GM06990 (cell line): ENCODE results near the gene CATSPER2.
"Not testable (repeated sequence)": the region's sequence is repeated elsewhere in the genome, so short reads cannot be mapped to it uniquely, and the experiment has no call there.

ENCODE experiments used
- DNase-seq: peaks from one replicate; pipeline ENCODE4 v3.0.0-alpha.2; 2011; ENCODE audit not compliant: insufficient read length; ENCODE audit errors: extremely low read depth
- H3K27me3 ChIP-seq: replicated peaks from 2 replicates; pipeline ENCODE4 v1.6.0; 2011; ENCODE audit warnings: low read length; ENCODE audit not compliant: control insufficient read depth, insufficient read depth
- H3K36me3 ChIP-seq: 2 replicates; pipeline ENCODE4 v1.5.1; 2011; ENCODE audit warnings: low read length; ENCODE audit not compliant: control insufficient read depth, insufficient read depth
- H3K4me3 ChIP-seq: replicated peaks from 2 replicates; pipeline ENCODE4 v1.5.1; 2011; ENCODE audit warnings: low read depth, mild to moderate bottlenecking, control low read depth, low read length
- CTCF ChIP-seq: IDR thresholded peaks from 2 replicates; pipeline ENCODE4 v1.5.1; 2011; ENCODE audit warnings: low read length, control low read depth, mild to moderate bottlenecking, inconsistent platforms; ENCODE audit not compliant: insufficient read depth, poor library complexity, severe bottlenecking

CATSPER2 gene

DNA sequence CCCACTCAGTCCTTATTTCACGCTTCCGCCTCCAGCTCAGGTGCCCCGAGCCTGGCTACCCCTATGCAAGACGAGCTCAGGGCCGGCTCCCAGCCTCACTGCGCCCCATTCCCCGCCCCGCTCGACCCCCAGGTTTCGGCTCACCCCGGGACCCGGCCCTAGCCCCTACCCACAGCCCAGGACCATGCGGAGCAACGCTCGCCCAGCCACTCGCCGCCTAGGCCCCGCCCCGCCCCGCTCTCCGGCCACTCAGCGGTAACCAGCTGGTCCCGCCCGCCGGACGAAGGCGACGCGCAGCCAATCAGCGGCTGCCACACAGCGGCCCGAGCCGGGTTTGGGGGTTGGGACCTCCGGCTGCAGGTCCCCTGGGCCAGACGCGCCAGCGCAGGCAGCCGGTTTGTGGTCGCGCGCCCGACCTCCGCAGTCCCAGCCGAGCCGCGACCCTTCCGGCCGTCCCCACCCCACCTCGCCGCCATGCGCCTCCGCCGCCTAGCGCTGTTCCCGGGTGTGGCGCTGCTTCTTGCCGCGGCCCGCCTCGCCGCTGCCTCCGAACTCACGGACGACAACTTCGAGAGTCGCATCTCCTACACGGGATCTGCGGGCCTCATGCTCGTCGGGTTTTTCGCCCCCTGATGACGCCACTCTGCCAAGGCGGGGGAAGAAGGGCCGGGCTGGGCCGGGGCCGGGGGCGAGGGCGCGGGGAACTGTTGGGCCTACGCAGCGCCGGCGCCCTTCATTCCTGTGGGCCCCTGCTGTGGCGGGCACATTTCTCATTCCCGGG is at the start of gene CATSPER2:
Gene CATSPER2 (minus strand): TSS at position 196 of the 781 bp plus-strand sequence. CDS start 783 bp downstream, outside the sequence.
- no peaks in the 10 kb centered on the region for H3K27me3 ChIP-seq
- no peak for TF ChIP-seq CTCF
- no peak for DNase-seq
- H3K4me3 ChIP-seq, result no peak within 1 kb of the TSS
- H3K36me3 ChIP-seq, result no peaks in the 10 kb centered on the region

- not testable (repeated sequence) for DNase-seq, H3K27me3 ChIP-seq, H3K36me3 ChIP-seq, H3K4me3 ChIP-seq
Measured at GRCh38 chr15:43693148-43694022, 44.7 kb upstream of the CATSPER2 start, which contains the start of gene CKMT1A. CKMT1A (plus strand) TSS chr15:43693859; CDS start chr15:43694051, 192 bp downstream.

DNA sequence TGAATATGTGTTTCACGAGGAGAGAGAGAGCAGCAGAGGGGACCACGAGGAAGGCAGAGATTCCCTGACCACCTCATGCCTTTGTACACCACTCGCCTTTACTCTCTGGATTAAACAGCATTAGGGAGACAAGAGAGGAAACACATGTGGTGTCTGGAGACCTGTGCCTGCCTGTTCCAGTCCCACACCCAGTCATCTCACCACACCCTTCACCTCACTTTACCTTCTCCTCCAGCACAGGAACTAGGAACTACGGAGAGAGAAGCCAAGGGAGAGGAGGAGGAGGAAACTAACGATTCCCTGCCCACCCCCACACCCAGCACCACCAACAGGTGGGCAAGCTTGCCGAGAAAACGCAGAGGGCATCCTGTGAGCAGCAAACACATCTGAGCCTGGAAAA is 44.0 kb upstream of the CATSPER2 start:
- H3K36me3 ChIP-seq, H3K4me3 ChIP-seq, H3K27me3 ChIP-seq, DNase-seq: not testable (repeated sequence)

DNA sequence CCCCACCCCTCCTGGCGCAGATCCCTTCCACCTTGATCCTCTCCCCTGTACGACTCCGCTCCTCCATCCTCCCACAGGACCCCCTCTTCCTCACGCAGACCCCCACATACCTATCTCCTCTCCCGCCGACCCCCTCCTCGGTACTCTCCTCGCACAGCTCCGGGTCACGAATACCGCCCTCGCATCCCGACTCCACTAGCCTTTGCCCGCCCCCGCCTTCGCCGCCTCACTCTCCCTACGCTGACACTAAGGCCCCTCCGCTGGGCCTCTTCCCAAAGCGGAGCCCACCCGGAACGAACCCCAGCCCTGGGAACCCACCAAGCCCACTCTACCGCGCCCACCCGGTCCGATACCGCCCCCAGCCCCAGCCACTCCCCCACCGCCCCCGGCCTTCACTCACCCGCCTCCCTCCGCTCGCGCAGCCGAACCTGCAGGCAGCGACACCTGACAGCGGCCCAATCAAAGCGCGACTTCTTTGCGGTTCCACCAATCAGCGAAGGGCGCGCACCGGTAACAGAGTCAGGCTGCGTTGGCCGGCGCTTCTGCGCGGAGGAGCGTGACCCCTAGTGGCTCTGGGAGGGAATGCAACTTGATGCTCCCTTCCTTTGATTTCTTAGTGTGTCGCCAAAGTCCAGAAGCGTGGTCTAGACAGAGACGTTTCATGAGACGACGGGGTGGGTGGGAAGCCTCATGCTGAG is 41.1 kb upstream of the CATSPER2 start:
- DNase-seq, H3K36me3 ChIP-seq, H3K4me3 ChIP-seq, H3K27me3 ChIP-seq: not testable (repeated sequence)

DNA sequence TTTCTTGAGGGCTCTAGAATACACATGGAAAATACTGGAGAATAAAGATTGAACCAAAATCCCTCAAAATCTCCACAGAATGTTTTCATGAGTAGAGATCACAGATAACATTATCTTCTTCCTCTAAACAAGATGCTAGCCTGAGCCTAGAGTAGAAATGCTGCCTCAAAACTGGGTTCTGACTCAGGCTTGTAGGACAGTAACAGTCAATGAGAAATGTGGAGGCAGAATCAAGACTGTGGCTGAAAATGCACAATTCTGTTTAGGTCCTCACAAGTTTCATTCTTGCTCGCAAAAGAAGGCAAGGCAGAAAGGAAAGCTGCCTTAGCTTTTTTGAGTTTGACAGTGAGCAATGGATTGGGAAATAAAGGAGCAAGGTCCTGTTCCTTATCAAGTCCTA is 25.5 kb upstream of the CATSPER2 start:
- H3K4me3 ChIP-seq, H3K36me3 ChIP-seq, DNase-seq, H3K27me3 ChIP-seq: not testable (repeated sequence)

DNA sequence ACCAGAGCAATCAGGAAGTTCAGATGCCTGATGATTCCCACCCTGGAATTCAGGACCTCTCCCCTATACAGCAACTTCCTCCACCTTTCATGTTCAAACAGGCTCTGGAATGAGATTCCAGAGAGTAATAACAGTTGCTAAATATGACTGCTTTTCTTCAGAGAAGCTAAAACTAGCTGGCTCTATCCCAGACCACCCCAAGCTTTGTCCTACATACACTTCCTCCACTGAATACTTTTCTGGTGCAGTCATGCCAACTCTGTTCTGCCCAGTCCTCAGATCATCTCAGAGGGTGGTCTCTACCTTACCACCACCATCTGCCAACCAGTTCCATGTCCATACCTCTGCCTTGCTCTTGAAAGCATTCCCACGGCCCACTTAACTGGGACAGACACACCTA is 17.5 kb upstream of the CATSPER2 start:
- H3K36me3 ChIP-seq, H3K27me3 ChIP-seq, DNase-seq, H3K4me3 ChIP-seq: not testable (repeated sequence)

DNA sequence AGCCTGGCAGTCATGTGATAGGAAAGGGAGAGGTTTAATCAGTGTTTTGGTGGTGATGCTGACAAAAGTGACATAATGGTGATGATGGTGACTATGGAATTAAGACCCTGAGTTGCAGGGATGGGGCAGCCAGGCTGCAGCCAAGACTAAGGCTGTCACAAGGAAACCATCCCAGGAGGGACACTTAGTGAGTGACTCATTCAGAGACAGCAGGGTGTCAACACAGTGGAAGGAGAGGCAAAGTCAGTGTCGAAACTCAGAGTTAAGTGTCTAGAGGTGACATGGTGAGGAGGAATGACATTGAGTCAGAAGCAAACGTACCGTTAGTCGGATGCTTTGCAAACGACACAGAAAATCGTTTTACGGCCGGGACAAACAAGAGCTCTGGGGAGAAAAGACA is 14.7 kb upstream of the CATSPER2 start:
- not testable (repeated sequence) for DNase-seq, H3K27me3 ChIP-seq

GRCh38 chr15:43662293-43662692 is 13.6 kb upstream of the CATSPER2 start:
- H3K36me3 ChIP-seq, H3K4me3 ChIP-seq, H3K27me3 ChIP-seq, DNase-seq: not testable (repeated sequence)

More for the DNA sequence above, 14.7 kb upstream of the CATSPER2 start:
- H3K4me3 ChIP-seq, H3K36me3 ChIP-seq: not testable (repeated sequence)

GRCh38 chr15:43659727-43660126 is 11.1 kb upstream of the CATSPER2 start:
- not testable (repeated sequence) for DNase-seq, H3K36me3 ChIP-seq, H3K27me3 ChIP-seq, H3K4me3 ChIP-seq

DNA sequence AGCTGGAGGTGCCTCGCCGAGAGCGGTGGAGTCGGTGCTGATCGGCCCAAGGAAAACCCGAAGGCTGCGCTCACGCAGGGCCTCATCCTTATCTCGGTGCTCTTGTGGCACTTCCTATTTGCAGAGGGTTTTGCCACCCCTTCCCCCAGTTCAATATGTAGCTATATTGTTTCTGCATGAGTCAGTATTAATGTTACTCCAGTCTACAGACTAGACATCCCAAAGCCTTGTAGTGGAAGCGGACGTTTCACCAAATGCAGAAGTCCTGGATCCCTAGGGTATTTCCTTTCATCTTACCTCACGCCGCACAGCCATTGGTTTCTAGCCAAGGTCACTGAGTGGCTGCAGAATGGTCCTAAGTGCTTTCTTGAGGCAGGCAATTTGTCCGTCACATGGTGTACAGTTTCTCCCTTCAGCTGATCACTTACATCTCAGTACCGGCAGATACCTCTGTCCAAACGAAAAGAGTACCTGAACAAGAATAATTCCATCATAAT is 834 bp upstream of the CATSPER2 start:
- not testable (repeated sequence) for H3K36me3 ChIP-seq, H3K4me3 ChIP-seq, H3K27me3 ChIP-seq, DNase-seq

GRCh38 chr15:43638464-43639204 is 10.0 kb downstream of the CATSPER2 start:
- DNase-seq, H3K27me3 ChIP-seq, H3K36me3 ChIP-seq: not testable (repeated sequence)
- H3K4me3 ChIP-seq, result 0 out of 2 replicates have a peak overlapping the region, but pooled peaks have one; percentile 17

DNA sequence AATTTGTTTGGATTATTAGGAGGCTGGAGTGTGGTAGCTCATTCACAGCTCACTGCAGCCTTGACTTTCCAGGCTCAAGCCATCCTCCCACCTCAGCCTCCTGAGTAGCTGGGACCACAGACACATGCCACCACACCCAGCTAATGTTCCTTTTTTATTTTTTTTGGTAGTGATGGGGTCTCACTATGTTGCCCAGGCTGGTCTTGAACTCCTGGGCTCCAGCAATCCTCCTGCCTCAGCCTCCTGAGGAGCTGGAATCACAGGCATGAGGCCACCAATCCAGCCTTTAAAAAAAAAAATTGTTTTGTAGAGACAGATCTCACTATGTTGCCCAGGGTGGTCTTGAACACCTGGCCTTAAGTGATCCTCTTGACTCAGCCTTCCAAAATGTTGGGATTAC is 21.7 kb downstream of the CATSPER2 start:
- H3K4me3 ChIP-seq, H3K27me3 ChIP-seq, H3K36me3 ChIP-seq, DNase-seq: not testable (repeated sequence)
